GM12864 (cell line): ENCODE measurements around the gene CD7.

Source experiments
- DNase-seq: peaks from one replicate; pipeline ENCODE4 v3.0.0-alpha.2; 2011; ENCODE audit warnings: low read depth
- H3K4me3 ChIP-seq: 2 replicates; pipeline ENCODE4 v1.5.1; 2011; ENCODE audit warnings: mild to moderate bottlenecking, low read depth, low read length, control low read depth
- TF ChIP-seq, protein P1 (sequence below): IDR thresholded peaks from 2 replicates; pipeline ENCODE4 v1.5.1; 2011; ENCODE audit warnings: low read depth, mild to moderate bottlenecking, moderate library complexity, low read length, control low read depth, inconsistent platforms; ENCODE audit errors: missing control alignments

The CD7 gene

DNA sequence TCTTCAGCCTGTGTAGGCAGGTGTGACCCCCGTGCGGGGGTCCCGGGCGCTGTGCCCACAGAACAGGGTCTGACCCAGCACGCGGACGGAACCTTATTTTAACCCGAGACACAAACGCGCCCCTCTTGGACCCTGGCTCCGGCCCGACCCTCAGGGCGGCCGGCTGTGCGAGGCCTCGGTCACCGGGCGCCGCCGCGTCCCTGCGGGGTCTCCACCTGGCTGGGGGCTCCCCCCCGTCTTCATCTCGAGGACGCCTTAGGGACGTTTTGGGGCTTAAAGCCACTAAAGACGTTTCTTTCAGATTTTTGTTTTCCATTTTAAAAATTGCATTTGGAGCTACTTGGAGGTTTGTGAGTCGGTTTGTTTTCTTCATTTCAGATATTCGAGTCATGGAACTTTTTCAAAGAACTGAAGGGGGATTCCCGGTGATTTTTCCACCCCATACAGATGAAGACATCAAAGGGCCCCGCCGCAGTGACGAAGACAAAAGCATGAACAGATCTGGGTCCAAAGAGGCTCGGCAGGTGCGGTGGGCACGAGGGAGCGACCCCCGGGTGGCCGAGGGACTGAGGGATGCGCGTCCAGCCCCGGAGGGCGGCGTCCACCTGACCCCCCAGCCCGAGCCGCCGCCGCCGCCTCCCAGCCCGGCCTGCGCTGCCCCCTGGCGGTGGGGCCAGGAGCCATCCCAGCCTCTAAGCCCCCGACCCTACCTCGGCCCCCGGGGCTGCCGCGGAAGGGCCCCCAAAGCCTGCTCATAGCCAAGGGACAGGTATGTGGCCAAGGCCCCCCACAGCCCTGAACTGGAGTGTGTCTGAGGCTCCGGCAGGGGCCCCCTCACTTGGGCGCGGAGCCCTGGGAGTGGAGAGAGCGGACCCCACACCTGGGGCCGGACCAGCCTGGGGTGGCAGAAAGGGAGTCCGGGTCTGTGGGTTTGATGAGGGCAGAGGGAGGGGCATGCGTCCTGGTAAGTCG, 3.8 kb upstream of the CD7 start:
- no peak for DNase-seq
- H3K4me3 ChIP-seq: no peak overlapping the region; the same call in 1 of the 2 replicates
- TF ChIP-seq, protein P1, sequence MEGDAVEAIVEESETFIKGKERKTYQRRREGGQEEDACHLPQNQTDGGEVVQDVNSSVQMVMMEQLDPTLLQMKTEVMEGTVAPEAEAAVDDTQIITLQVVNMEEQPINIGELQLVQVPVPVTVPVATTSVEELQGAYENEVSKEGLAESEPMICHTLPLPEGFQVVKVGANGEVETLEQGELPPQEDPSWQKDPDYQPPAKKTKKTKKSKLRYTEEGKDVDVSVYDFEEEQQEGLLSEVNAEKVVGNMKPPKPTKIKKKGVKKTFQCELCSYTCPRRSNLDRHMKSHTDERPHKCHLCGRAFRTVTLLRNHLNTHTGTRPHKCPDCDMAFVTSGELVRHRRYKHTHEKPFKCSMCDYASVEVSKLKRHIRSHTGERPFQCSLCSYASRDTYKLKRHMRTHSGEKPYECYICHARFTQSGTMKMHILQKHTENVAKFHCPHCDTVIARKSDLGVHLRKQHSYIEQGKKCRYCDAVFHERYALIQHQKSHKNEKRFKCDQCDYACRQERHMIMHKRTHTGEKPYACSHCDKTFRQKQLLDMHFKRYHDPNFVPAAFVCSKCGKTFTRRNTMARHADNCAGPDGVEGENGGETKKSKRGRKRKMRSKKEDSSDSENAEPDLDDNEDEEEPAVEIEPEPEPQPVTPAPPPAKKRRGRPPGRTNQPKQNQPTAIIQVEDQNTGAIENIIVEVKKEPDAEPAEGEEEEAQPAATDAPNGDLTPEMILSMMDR: peak; percentile 69

DNA sequence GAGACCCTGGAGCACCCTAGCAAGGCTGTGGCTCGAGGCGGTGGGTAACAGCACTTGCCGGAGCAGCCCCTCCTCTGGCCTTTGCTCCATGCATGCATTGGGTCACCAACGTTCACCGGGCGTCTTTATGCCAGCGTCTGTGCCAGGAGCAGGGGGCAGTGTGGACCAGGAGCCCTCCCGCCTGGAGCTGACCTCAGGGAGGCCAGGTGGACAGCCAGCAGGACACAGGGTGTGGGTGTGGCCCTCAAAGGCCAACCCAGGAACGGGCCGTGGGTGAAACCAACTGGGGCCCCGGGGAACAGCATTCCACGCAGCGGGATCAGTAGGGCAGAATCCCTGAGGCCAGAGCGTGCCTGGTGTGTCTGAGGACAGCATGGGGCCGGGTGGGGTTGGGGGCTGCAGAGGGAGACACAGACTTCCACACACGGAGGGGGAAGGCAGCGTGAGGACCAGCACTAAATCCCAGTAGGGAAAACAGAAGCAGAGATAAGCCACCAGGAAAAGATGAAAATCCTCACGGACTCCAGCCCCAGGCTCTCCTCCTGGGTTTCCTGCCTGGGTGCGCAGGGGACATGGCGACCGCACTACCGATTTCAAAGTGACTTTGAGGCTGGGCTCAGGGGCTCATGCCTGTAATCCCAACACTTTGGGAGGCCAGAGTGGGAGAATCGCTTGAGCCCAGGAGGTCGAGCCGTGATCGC, 2.9 kb upstream of the CD7 start:
- H3K4me3 ChIP-seq: no peak overlapping the region
- TF ChIP-seq, protein P1: no peak
- no peak for DNase-seq

DNA sequence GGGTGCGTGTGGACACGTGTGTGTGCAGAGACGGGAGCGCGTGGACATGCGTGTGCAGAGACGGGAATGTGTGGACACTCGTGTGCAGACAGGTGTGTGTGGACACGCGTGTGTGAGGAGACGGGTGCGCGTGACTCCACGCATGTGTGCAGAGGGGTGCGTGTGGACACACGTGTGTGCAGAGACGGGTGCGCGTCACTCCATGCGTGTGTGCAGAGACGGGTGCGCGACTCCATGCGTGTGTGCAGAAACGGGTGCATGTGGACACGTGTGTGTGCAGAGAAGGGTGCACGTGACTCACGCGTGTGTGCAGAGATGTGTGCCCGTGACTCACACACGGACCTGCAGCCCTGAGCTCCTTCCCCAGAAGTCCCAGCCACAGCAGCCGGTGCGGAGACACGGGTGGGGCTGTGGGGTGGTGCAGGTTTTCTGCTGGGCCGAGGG, 2.2 kb upstream of the CD7 start:
- TF ChIP-seq, protein P1: no peak
- no peak overlapping the region for H3K4me3 ChIP-seq
- DNase-seq: no peak

DNA sequence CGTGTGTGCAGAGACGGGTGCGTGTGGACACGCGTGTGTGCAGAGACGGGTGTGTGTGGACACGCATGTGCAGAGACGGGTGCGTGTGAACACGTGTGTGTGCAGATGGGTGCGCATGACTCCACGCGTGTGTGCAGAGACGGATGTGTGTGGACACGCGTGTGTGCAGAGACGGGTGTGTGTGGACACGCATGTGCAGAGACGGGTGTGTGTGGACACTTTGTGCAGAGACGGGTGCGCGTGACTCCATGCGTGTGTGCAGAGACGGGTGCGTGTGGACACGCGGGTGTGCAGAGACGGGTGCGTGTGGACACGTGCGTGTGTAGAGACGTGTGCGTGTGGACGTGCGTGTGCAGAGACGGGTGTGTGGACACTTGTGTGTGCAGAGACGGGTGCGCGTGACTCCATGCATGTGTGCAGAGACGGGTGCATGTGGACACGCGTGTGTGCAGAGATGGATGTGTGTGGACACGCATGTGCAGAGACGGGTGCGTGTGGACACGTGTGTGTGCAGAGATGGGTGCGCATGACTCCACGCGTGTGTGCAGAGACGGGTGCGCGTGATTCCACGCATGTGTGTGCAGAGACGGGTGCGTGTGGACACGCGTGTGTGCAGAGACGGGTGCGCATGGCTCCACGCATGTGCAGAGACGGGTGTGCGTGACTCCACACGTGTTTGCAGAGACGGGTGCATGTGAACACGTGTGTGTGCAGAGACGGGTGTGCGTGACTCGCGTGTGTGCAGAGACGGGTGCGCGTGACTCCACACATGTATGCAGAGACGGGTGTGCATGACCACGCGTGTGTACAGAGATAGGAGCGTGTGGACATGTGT, 1.6 kb upstream of the CD7 start:
- DNase-seq: no peak
- H3K4me3 ChIP-seq: no peak overlapping the region
- TF ChIP-seq, protein P1: no peak

DNA sequence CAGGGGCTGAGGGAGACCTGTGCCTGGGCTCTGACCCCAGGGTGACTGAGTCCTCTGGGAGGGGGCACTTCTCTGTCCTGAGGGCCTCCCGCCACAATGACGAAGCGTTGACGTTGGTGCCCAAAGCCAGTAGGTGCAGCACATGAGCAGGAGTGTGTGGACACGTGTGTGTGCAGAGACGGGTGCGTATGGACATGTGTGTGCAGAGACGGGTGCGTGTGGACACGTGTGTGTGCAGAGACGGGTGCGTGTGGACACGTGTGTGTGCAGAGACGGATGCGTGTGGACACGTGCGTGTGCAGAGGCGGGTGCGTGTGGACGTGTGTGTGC, 726 bp upstream of the CD7 start:
- no peak overlapping the region for H3K4me3 ChIP-seq
- TF ChIP-seq, protein P1: no peak
- no peak for DNase-seq

DNA sequence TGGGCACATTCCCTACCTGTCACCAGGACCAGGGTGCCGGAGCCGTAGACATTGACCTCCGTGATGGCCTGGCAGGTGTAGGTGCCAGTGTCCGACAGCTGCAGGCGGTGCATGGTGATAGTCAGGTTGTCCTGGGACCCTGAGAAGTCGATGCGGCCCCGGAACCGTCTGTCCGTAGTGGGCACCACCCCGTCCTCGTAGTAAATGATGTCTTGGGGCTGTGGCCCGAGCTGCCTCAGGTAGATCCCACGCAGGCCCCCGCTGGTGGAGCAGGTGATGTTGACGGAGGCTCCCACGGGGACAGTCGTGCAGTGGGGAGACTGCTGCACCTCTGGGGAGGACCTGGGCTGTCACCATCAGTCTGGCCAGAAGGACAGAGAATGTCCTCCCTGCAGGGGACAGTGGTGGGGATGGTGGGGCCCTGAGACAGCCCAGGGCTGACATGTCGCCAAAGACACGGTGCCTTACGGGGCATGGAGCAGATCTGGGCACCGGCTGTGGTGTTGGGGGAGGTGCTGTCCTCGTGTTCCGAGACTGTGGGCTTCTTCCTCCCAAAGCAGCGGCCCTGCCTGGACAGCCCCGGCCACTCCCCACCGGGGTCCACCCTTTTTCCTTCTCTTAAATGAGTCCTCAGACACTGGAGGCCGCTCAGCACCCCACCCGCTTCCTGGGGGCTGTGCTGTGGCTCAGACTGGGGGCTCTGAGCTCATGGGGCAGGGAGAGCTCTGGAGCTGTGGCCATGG, 586 bp downstream of the CD7 start:
- no peak for DNase-seq
- TF ChIP-seq, protein P1: no peak
- H3K4me3 ChIP-seq: no peak overlapping the region
